SK-N-SH (cell line): ENCODE measurements around the gene HFE. TPM values are rescaled to one million over a fixed set of nuclear protein-coding genes. Genes with fewer than 3 reads are reported as not detected.

Source experiments
- CTCF ChIA-PET: fragments of 300-600, 350-600 bp; formaldehyde crosslinking; extraction: SDS; loops from one replicate; lab custom pipeline; 2021; lab: Yijun Ruan, JAX
- POLR2A ChIA-PET: fragments of 350-600 bp; sonication (Branson Sonifier 250); formaldehyde crosslinking; extraction: SDS; loops from one replicate; lab custom pipeline; 2020; ENCODE audit warnings: antibody characterized with exemption, inconsistent platforms; lab: Yijun Ruan, JAX
- DNase-seq: peaks from one replicate; pipeline ENCODE4 v3.0.0; 2012
- H2AFZ ChIP-seq: fragments of 200-600 bp; sonication (generic); 2 replicates; pipeline ENCODE4 v1.8.1; 2016; ENCODE audit warnings: antibody characterized with exemption, mild to moderate bottlenecking, low read depth
- H3F3A ChIP-seq: fragments of 200-600 bp; sonication (generic); replicated peaks from 2 replicates; pipeline ENCODE3; 2016; ENCODE audit warnings: antibody characterized with exemption, mild to moderate bottlenecking; ENCODE audit not compliant: insufficient read depth
- H3K27ac ChIP-seq, 2 experiments: fragments of 200-500 bp in 1 of 2; fragments of 200-600 bp in 1 of 2; sonication (Bioruptor generic) in 1 of 2; sonication (generic), shearing (Covaris generic) in 1 of 2; 2 replicates each; pipeline versions ENCODE4 v1.5.1 to v1.6.1; 2014 to 2016; ENCODE audit warnings: low read depth in 2 of 2, inconsistent platforms in 1 of 2, low read length in 1 of 2, mild to moderate bottlenecking in 1 of 2, mixed read lengths in 1 of 2
- H3K27me3 ChIP-seq: fragments of 200-600 bp; sonication (generic), shearing (Covaris generic); 2 replicates; pipeline ENCODE4 v1.6.1; 2016; ENCODE audit warnings: mixed run types; ENCODE audit not compliant: insufficient read depth
- H3K36me3 ChIP-seq, 2 experiments: fragments of 200-500 bp in 1 of 2; fragments of 200-600 bp in 1 of 2; sonication (Bioruptor generic) in 1 of 2; sonication (generic) in 1 of 2; replicated peaks in 1 of 2; 2 replicates each; pipeline versions ENCODE3 to v1.5.1; 2014 to 2016; ENCODE audit warnings: low read length in 1 of 2, mild to moderate bottlenecking in 1 of 2; ENCODE audit not compliant: insufficient read depth in 2 of 2, control insufficient read depth in 1 of 2
- H3K4me1 ChIP-seq, 2 experiments: fragments of 200-500 bp in 1 of 2; fragments of 200-600 bp in 1 of 2; sonication (Bioruptor generic) in 1 of 2; sonication (generic), shearing (Covaris generic) in 1 of 2; 2 replicates each; pipeline versions ENCODE4 v1.5.1 to v1.6.1; 2014 to 2016; ENCODE audit warnings: low read depth in 1 of 2, low read length in 1 of 2, mixed run types in 1 of 2; ENCODE audit not compliant: insufficient read depth in 2 of 2, control insufficient read depth in 1 of 2
- H3K4me2 ChIP-seq: fragments of 200-600 bp; sonication (generic), shearing (Covaris generic); 2 replicates; pipeline ENCODE4 v1.6.1; 2017; ENCODE audit warnings: mixed run types
- H3K4me3 ChIP-seq, 2 experiments: fragments of 200-500 bp in 1 of 2; fragments of 200-600 bp in 1 of 2; sonication (Bioruptor generic) in 1 of 2; sonication (generic), shearing (Covaris generic) in 1 of 2; 2 replicates each; pipeline versions ENCODE4 v1.5.1 to v1.8.1; 2014 to 2016; ENCODE audit warnings: low read depth in 2 of 2, inconsistent platforms in 1 of 2, low read length in 1 of 2, mild to moderate bottlenecking in 1 of 2, mixed read lengths in 1 of 2, moderate library complexity in 1 of 2
- H3K79me2 ChIP-seq: fragments of 200-600 bp; sonication (generic); 2 replicates; pipeline ENCODE4 v1.8.1; 2017; ENCODE audit warnings: mild to moderate bottlenecking; ENCODE audit not compliant: insufficient read depth
- H3K9ac ChIP-seq: fragments of 200-600 bp; sonication (generic); 2 replicates; pipeline ENCODE4 v1.6.1; 2017; ENCODE audit warnings: mixed run types
- H3K9me2 ChIP-seq: fragments of 200-600 bp; sonication (generic); 2 replicates; pipeline ENCODE4 v1.6.1; 2017; ENCODE audit warnings: mixed run types
- H3K9me3 ChIP-seq: fragments of 200-600 bp; sonication (generic); 2 replicates; pipeline ENCODE4 v1.6.1; 2017; ENCODE audit warnings: mixed run types, mild to moderate bottlenecking, moderate library complexity
- H4K20me1 ChIP-seq: fragments of 200-600 bp; sonication (generic); 2 replicates; pipeline ENCODE4 v1.6.1; 2017; ENCODE audit warnings: mild to moderate bottlenecking, mixed run types; ENCODE audit not compliant: insufficient read depth
- ELF1 ChIP-seq: IDR thresholded peaks from 2 replicates; pipeline ENCODE4 v1.4.0; 2012
- EP300 ChIP-seq, 2 experiments: IDR thresholded peaks; 2 replicates each; pipeline versions ENCODE4 v1.4.0 to v1.6.1; 2012; ENCODE audit warnings: borderline replicate concordance in 1 of 2, low read depth in 1 of 2, low read length in 1 of 2
- FOSL2 ChIP-seq: IDR thresholded peaks from 2 replicates; pipeline ENCODE4 v1.4.0; 2012; ENCODE audit warnings: low read depth, mild to moderate bottlenecking, moderate library complexity, borderline replicate concordance
- FOXM1 ChIP-seq: IDR thresholded peaks from 2 replicates; pipeline ENCODE4 v1.4.0; 2012; ENCODE audit warnings: low read depth, mild to moderate bottlenecking
- GABPA ChIP-seq: IDR thresholded peaks from 2 replicates; pipeline ENCODE4 v1.4.0; 2012; ENCODE audit warnings: low read depth, mild to moderate bottlenecking
- JUND ChIP-seq: IDR thresholded peaks from 2 replicates; pipeline ENCODE4 v1.4.0; 2012
- MAX ChIP-seq: IDR thresholded peaks from 2 replicates; pipeline ENCODE4 v1.4.0; 2012; ENCODE audit warnings: low read depth
- MEF2A ChIP-seq: IDR thresholded peaks from 2 replicates; pipeline ENCODE4 v1.4.0; 2012; ENCODE audit warnings: low read depth, borderline replicate concordance
- POLR2AphosphoS5 ChIP-seq: IDR thresholded peaks from 2 replicates; pipeline ENCODE4 v1.6.1; 2012; ENCODE audit warnings: low read depth, low read length
- RAD21 ChIP-seq: IDR thresholded peaks from 2 replicates; pipeline ENCODE4 v1.6.1; 2012; ENCODE audit warnings: mild to moderate bottlenecking, low read length
- RCOR1 ChIP-seq: fragments of 150-350 bp; IDR thresholded peaks from 2 replicates; pipeline ENCODE4 v1.6.1; 2017; ENCODE audit warnings: antibody characterized with exemption, low read length
- RXRA ChIP-seq: IDR thresholded peaks from 2 replicates; pipeline ENCODE4 v1.4.0; 2012; ENCODE audit warnings: low read depth, mild to moderate bottlenecking, borderline replicate concordance
- TAF1 ChIP-seq: IDR thresholded peaks from 2 replicates; pipeline ENCODE4 v1.6.1; 2012; ENCODE audit warnings: low read depth, mild to moderate bottlenecking, low read length, moderate library complexity, borderline replicate concordance
- TCF12 ChIP-seq: IDR thresholded peaks from 2 replicates; pipeline ENCODE4 v1.4.0; 2012
- TEAD4 ChIP-seq: IDR thresholded peaks from 2 replicates; pipeline ENCODE4 v1.4.0; 2012; ENCODE audit warnings: mild to moderate bottlenecking, borderline replicate concordance; ENCODE audit not compliant: insufficient read depth
- USF1 ChIP-seq: IDR thresholded peaks from 2 replicates; pipeline ENCODE4 v1.4.0; 2012; ENCODE audit warnings: low read depth, borderline replicate concordance
- WGBS: methylation state at CpG from one replicate; pipeline ENCODE4 v1.1.6; 2017; ENCODE audit warnings: low lambda C conversion rate; 5-methylcytosine and 5-hydroxymethylcytosine counted together
- polyA plus RNA-seq, 3 experiments: library from polyadenylated mRNA; depleted of rRNA; stranded (reverse); fragments of >200 nt; gene quantifications; 2 replicates each; pipeline ENCODE4 v1.2.3, GENCODE V29; 2012
- TF ChIP-seq, protein P1 (sequence below): IDR thresholded peaks from 2 replicates; pipeline ENCODE4; 2012
- TF ChIP-seq, protein P2 (sequence below): fragments of 150-350 bp; IDR thresholded peaks from 2 replicates; pipeline ENCODE4 v1.6.1; 2016; ENCODE audit warnings: mild to moderate bottlenecking, low read depth, low read length

The HFE gene
- polyA plus RNA-seq, 1 of the 3 experiments (the other 2 are of a cell fraction) = not detected

DNA sequence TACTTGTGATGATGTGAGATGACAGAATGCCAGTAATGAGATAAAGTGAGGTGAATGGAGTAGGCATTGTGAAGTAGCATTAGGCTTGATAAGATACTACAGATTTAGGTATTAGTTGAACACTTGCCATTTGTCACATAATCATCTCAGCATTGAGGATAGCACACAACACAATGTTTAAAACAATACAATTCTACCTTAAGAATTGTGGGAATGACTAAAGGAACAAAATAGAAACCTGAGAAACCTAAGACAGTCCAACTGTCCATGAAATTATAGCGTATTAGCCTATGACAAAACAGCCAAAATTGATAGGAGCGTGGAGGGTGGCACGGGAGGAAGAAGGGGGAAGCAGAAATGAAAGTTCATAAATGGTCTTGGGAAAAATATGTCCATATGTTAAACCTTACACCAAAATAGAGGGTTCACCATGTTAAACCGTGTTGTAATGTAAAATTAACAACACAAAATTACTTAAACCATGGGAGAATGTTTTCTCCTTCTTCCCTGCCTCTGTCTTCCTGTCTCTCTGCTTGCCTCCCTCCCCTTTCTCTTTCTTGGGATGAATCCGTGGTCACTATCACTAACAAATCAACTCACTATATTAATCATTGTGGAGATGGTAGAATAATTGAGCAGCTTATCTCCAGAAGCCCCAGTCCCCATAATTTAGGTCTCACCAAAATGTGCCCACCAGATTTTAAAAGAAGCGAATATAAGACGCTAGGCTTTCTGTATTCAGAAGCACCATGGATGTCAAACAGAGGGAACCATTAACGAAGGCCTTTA lies 33.0 kb upstream of the HFE start:
- Histone ChIP-seq H2AFZ (peak overlapping the region; percentile 88), H3K27ac (peak overlapping the region; percentile 97 to 98), H3K9me2 (no peaks in the 10 kb centered on the region), H3K79me2 (peaks cover 10% of the 10 kb centered on the region; the same call in 1 of the 2 replicates), H3K27me3 (no peaks in the 10 kb centered on the region), H3F3A (peaks cover 38% of the 10 kb centered on the region), H3K4me3 (peak overlapping the region; percentile 79 to 80), H4K20me1 (no peaks in the 10 kb centered on the region), H3K4me2 (peak overlapping the region; percentile 97), H3K9me3 (no peaks in the 10 kb centered on the region), H3K36me3 (no peaks in the 10 kb centered on the region), H3K9ac (peak overlapping the region; percentile 96), H3K4me1 (peaks cover 0 to 7% of the 10 kb centered on the region in 2 experiments; a peak in 3 of 4 replicates)
- no peak for DNase-seq
- 9% methylated on average over 8 of the region's 8 CpGs for WGBS
- TF ChIP-seq GABPA (no peak), TAF1 (no peak), EP300 (IDR thresholded peaks at IDR 0.05; ENCODE audit: borderline replicate concordance in 1 of 2, low read depth in 1 of 2, low read length in 1 of 2) (no peak), RCOR1 (no peak)
- ChIA-PET POLR2A (interaction anchor here (1.6 to 1.8 kb wide), 2 partner anchors 9 to 11 kb away, joined by 7 to 13 read pairs; a partner anchor contains a TSS), CTCF (interaction anchor here (3.1 kb wide), 1 partner anchor 43 kb away, joined by 12 read pairs; no protein-coding TSS in a partner anchor)

DNA sequence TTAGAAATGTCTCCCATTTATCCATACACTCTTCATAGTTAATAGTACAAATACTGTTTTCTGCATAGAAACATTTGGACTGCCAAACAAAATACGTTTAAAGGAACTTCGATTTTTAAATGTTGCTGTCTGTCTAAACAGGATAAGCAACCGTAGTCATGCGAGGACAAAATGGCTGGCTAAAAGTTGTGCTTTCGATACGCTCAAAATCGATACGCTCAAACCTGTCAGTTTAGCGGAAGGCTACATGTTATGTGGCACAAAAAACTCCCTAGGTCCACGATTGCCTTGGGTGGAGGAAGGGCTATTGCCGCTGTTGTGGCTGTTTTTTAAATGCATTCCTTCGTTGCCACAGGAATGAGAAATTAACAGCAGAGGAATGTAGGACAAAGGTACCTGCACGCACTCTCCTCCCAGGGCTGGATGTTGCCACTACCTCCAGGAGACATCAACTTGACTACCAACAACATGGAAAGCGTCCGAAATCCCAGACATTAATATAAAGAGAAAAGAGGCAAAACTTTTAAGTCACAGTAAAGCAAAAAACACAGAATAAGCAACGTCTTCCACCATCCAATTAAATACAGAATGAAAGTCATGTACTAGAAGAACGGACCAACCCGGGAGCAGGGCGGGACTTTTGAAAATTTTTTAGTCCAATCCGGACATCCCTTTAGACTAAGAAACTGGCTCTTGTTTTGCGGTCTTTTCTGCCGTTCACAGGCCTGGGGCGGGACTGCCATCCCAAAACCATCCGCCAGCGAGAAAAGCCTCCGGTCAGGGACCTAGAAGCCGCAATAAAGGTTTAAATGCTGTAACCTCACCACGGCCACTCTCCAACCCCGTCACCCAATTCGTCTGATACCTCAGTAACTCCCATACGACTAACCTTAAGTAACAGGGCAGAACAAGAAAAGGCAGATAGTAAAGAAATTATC lies 32.2 kb upstream of the HFE start:
- H3F3A ChIP-seq = peaks cover 38% of the 10 kb centered on the region
- peak overlapping the region; percentile 96 for H3K9ac ChIP-seq
- H3K4me3 ChIP-seq = peak overlapping the region; percentile 79 to 80
- peaks cover 10% of the 10 kb centered on the region; the same call in 1 of the 2 replicates for H3K79me2 ChIP-seq
- H3K9me2 ChIP-seq = no peaks in the 10 kb centered on the region
- peaks cover 0 to 7% of the 10 kb centered on the region in 2 experiments; a peak in 3 of 4 replicates for H3K4me1 ChIP-seq
- H3K27ac ChIP-seq = peak overlapping the region; percentile 97 to 98
- peak overlapping the region; percentile 97 for H3K4me2 ChIP-seq
- no peaks in the 10 kb centered on the region for H3K9me3 ChIP-seq
- POLR2A ChIA-PET = interaction anchor here (1.3 to 2.9 kb wide), 8 partner anchors 10 to 69 kb away, joined by 5 to 62 read pairs (median 15); a partner anchor contains a TSS
- H3K27me3 ChIP-seq = no peaks in the 10 kb centered on the region
- H2AFZ ChIP-seq = peak overlapping the region; percentile 88
- no peaks in the 10 kb centered on the region for H3K36me3 ChIP-seq
- WGBS = under 1% methylated on average over 31 of the region's 31 CpGs
- DNase-seq = peak; percentile 57
- CTCF ChIA-PET = no interaction called here
- H4K20me1 ChIP-seq = no peaks in the 10 kb centered on the region
- TF ChIP-seq ELF1 (0 out of 2 replicates have a peak, but pooled peaks have one; percentile 14), FOSL2 (no peak), RCOR1 (peak; percentile 35; the same call in 1 of the 2 replicates), GABPA (no peak), RAD21 (no peak), TEAD4 (no peak), USF1 (no peak), FOXM1 (peak; percentile 33; the same call in 1 of the 2 replicates), POLR2AphosphoS5 (peak; percentile 98), JUND (no peak), MEF2A (no peak), EP300 (IDR thresholded peaks at IDR 0.05; ENCODE audit: borderline replicate concordance in 1 of 2, low read depth in 1 of 2, low read length in 1 of 2) (no peak; a peak in 1 of 4 replicates), TAF1 (no peak; the same call in 1 of the 2 replicates), MAX (no peak), TCF12 (peak; percentile 26; the same call in 1 of the 2 replicates), RXRA (no peak)
- TF ChIP-seq, protein P1, sequence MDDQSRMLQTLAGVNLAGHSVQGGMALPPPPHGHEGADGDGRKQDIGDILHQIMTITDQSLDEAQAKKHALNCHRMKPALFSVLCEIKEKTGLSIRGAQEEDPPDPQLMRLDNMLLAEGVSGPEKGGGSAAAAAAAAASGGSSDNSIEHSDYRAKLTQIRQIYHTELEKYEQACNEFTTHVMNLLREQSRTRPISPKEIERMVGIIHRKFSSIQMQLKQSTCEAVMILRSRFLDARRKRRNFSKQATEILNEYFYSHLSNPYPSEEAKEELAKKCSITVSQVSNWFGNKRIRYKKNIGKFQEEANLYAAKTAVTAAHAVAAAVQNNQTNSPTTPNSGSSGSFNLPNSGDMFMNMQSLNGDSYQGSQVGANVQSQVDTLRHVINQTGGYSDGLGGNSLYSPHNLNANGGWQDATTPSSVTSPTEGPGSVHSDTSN = peak; percentile 81
- TF ChIP-seq, protein P2, sequence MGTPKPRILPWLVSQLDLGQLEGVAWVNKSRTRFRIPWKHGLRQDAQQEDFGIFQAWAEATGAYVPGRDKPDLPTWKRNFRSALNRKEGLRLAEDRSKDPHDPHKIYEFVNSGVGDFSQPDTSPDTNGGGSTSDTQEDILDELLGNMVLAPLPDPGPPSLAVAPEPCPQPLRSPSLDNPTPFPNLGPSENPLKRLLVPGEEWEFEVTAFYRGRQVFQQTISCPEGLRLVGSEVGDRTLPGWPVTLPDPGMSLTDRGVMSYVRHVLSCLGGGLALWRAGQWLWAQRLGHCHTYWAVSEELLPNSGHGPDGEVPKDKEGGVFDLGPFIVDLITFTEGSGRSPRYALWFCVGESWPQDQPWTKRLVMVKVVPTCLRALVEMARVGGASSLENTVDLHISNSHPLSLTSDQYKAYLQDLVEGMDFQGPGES = peak; percentile 81
